HG03558 (cell line): ENCODE measurements around the gene CCL11.

Source experiments
- ATAC-seq: cut with Tn5 transposase; IDR thresholded peaks from one replicate; pipeline ENCODE4 v1.9.1; 2021; ENCODE audit warnings: moderate number of reproducible peaks; ENCODE audit not compliant: unreplicated experiment; ENCODE audit errors: extremely low read depth

Gene CCL11

GRCh38 chr17:34255841-34256240 lies 29.7 kb upstream of the CCL11 start:
- ATAC-seq = no peak

GRCh38 chr17:34257299-34257985 lies 28.1 kb upstream of the CCL11 start:
- ATAC-seq = no peak

GRCh38 chr17:34257986-34258326 lies 27.6 kb upstream of the CCL11 start:
- ATAC-seq = no peak

- no peak for ATAC-seq
Measured at GRCh38 chr17:34259146-34259545, 26.4 kb upstream of the CCL11 start.

GRCh38 chr17:34260861-34261260 lies 24.7 kb upstream of the CCL11 start:
- no peak for ATAC-seq

GRCh38 chr17:34261568-34262337 lies 23.8 kb upstream of the CCL11 start:
- no peak for ATAC-seq

GRCh38 chr17:34265711-34266110 lies 19.8 kb upstream of the CCL11 start:
- ATAC-seq = no peak

- ATAC-seq = no peak
Measured at GRCh38 chr17:34269969-34270368, 15.6 kb upstream of the CCL11 start, which contains the start of gene CCL7. CCL7 (plus strand) TSS chr17:34270221; CDS start chr17:34270291, 70 bp downstream.

- no peak for ATAC-seq
Measured at GRCh38 chr17:34275881-34276280, 9.7 kb upstream of the CCL11 start.

GRCh38 chr17:34276826-34277225 lies 8.7 kb upstream of the CCL11 start:
- ATAC-seq = no peak

- ATAC-seq = no peak
Measured at GRCh38 chr17:34283571-34283970, 2.0 kb upstream of the CCL11 start.

- no peak for ATAC-seq
Measured at GRCh38 chr17:34287875-34288274, 2.3 kb downstream of the CCL11 start.

- ATAC-seq = no peak
Measured at GRCh38 chr17:34290586-34290985, 5.0 kb downstream of the CCL11 start.

GRCh38 chr17:34291721-34292348 lies 6.3 kb downstream of the CCL11 start:
- no peak for ATAC-seq

GRCh38 chr17:34299027-34299426 lies 13.5 kb downstream of the CCL11 start:
- ATAC-seq = no peak

- ATAC-seq = no peak
Measured at GRCh38 chr17:34299956-34300577, 14.5 kb downstream of the CCL11 start.

GRCh38 chr17:34300652-34301370 lies 15.3 kb downstream of the CCL11 start:
- no peak for ATAC-seq

- no peak for ATAC-seq
Measured at GRCh38 chr17:34301986-34302385, 16.4 kb downstream of the CCL11 start.

- no peak for ATAC-seq
Measured at GRCh38 chr17:34302636-34303035, 17.1 kb downstream of the CCL11 start.

- ATAC-seq = no peak
Measured at GRCh38 chr17:34303606-34304005, 18.1 kb downstream of the CCL11 start.
